Activated CD8-positive, alpha-beta memory T cell treated with anti-CD3 and anti-CD28 coated beads, Interleukin-2, amount 50 U/mL, for 1 hour (primary cell): ENCODE measurements around the gene HAND2.

Experiments used
- DNase-seq: peaks from one replicate; pipeline ENCODE4 v3.0.0-alpha.2; 2020; ENCODE audit errors: extremely low read depth

HAND2 gene

DNA sequence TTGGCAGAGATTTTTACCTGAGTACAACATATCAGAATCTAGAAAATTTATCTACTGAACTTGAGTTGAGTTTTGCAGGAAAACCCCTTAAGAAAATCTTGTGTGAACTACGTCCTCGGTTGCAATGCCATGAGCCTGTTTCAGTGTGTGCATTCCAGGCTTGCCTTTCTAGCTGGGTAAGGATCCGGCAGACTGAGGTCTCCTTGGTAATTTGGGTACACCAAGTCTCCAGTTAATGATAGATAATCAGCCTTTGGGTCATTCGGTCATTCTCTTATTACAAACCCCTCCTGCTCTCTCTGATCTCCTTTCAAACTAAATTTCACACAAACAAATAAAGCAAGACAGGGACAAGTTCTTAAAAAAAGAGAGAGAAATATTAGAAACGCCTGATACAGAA lies 5.9 kb upstream of the HAND2 start:
- DNase-seq = no peak

DNA sequence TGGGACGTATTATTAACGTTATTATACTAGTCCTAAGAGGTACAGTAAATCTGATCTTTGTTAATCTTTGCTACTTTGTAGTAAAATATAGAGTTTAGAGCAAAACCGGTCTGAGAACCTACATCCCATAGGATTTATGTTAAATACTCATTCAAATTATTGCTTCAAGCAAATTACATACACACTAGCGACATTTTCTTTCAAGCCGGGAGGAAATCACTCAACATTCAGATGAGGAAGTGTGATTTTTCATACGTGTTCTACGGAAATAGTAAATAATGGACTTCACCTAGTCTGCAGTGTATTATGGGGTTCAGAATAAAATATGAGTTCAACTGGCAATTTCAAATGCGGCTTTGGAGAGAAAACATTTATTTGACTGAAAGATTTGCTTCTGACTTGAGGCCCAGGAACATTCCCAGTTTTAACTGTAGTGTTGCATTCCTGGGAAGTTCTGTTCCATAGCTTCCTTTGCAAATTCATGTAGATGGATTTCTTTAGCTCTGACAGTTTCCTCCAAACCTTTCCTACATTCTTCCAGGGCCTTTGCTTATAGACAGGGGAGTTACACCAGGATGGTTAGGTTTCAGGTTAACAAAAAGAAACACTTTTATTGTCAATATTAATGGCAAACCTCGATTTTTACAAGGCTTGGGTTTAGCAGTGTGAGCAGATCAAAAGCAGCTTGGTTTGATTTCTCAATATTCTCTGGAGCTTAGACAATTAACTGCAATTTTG lies 5.3 kb upstream of the HAND2 start:
- no peak for DNase-seq

DNA sequence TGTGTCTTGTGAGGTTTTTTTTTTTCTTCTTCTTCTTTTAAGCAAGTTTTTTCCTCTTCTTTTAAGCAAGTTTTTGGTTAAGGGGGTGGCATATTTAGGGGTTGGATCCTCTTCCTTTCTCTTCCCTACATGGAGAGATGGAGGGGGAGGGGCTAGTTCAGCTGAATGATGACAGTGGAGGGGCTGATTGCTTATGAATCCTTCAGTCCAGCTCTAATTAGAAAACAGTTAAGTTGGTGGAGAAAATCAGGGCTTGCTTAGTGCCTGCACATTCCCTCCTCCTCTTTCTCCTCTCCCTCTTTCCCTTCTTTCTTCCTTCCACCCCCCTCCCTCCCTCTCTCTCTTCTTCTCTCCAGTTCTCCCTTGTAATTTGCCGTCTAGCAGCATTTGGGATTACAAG lies 4.4 kb upstream of the HAND2 start:
- no peak for DNase-seq

DNA sequence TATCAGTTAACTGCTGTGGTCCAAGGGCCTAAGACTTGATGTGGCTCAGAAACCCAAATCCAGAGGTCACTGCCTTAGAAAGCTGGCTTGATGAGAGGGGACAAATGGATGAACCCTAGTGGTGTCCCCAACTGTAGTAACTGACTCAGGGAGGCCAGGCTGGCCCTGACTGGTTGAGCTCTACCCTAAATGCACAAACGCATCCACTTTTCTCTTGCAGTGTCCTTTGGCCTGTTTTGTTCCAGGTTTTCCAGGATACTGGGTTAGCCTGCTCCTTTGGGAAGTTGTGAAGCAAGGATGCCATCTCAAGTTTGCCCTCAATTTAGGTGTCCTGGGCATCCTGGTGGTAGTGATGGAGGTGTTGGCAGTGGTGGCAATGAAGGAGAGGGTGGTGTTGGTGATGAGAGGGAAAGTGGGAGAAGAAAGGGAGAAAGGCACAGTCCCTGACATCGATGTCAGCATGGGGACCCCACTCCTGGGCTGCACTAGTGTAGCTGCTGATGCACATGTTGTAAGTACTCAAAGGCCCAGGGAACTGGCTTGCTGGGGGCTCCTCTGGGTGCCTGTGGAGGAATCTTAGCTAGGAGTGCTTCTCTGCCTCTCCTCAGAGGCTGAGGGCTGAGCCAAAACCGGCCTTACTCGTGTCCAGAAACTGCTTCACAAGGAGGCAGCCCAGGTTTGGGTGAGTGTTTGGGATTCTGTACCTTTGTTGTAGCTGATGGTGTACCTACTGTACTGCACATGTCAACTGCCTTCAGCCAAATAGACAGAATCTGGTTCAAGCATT lies 2.9 kb upstream of the HAND2 start:
- DNase-seq = no peak

DNA sequence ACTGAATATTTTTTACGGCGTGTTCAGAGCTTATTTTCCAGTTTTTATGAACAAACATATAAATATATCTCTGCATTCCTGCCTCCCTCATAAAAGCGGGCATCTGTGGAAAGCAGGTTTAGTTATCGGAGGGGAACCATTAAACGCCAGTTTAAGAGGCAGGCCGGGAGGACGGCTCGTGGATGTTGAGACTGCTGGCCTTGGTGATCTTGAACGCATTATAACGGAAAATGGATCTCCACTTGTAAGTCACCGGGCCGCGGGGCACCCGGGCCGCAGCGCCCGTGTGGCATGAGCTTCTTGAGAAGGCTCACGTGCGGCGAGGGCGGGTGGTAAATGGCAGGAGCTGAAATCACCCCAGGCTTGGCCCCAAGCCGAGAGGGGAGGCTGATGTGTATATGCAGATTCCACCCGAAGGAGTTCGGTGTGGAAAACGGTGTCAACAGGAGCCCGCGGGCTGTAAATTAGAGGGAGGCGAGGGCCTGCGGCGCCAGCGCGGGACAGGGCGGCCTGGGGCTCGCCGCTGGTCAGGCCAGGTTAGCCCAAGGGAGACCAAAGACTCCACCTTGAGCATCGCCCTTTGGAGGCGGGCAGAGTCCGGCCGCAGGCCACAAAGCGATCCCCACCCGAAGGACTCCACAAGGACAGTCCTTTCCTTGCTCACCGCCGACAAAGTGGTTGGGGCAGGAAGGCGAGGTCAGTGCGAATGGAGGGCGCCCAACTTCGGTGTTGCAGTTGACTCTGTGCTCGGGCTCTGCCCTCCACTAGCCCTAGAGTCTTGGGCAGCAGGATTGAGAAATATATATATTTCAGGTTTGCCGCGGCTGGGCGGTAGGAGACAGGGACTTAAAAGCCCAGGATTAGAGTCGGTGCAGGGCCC lies 1.3 kb upstream of the HAND2 start:
- no peak for DNase-seq

DNA sequence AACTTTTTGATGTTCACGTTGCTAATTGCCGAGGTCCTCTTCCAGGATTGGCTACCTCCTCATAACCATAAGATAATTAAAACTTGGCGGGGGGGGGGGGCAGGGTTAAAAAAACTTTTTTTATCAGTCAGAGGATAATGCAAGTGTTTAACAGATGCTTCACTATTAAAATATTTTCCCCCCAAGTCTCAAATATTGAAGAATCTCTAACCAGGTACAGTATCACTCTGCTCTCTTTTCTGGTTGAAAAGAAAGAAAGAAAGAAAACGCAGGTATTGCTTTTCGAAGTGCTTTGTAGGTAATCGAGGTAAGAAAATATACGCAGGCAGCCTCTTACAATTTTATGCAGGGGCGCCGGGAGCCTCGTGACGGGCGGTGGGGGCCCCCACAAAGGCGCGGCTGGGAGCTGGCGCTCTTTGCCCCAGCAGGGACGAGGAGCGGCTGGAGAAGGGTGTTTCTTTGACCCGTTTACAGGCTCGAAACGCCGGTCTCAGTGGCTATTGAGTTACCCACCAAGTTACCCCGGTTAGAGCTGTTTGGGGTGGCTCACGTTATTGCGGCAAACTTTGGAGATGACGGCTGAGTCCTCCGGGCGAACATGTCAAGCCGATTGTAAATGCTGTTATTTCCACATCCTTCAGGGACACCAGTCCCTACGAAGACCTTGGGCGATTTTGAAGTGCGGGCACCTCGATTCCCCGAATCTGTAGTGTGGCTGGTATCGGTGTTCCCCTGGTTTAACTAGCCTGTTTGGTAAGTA lies 477 bp upstream of the HAND2 start:
- no peak for DNase-seq

DNA sequence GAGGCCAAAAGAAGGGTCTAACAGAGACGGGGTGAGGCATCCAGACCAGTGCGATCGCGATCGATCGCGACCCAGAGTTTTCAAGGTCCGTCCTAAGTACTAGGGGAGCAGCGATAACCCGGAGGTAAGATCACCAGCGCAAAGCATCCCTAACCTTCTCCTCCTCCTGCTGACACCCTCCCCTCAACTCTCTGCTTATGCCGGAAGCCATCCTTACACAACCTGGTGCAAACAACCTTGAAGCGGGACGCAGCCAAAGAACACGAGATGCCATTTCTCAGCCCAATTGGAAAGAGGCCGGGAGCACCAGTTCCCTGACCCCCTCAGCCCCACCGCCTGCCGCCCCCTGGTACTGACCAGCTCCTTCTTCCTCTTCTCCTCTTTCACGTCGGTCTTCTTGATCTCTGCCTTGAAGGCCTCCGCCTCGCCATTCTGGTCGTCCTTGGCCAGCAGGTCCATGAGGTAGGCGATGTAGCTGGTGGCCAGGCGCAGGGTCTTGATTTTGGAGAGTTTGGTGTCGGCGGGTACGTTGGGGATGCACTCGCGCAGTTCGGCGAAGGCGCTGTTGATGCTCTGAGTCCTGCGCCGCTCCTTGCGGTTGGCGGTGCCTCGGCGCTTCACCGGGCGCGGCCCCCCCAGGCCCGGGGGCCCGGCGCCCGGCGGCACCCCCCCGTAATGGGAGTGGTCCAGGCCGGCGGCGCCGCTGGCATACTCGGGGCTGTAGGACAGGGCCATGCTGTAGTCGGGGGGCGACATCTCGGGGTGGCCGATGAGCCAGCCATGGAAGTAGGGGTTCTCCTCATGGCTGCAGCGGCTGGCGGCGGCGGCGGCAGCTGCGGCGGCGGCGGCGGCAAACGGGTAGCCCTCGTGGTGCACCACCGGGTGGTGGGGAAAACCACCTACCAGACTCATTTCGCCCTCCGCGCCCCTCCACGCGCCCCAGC lies 1.4 kb downstream of the HAND2 start:
- no peak for DNase-seq

DNA sequence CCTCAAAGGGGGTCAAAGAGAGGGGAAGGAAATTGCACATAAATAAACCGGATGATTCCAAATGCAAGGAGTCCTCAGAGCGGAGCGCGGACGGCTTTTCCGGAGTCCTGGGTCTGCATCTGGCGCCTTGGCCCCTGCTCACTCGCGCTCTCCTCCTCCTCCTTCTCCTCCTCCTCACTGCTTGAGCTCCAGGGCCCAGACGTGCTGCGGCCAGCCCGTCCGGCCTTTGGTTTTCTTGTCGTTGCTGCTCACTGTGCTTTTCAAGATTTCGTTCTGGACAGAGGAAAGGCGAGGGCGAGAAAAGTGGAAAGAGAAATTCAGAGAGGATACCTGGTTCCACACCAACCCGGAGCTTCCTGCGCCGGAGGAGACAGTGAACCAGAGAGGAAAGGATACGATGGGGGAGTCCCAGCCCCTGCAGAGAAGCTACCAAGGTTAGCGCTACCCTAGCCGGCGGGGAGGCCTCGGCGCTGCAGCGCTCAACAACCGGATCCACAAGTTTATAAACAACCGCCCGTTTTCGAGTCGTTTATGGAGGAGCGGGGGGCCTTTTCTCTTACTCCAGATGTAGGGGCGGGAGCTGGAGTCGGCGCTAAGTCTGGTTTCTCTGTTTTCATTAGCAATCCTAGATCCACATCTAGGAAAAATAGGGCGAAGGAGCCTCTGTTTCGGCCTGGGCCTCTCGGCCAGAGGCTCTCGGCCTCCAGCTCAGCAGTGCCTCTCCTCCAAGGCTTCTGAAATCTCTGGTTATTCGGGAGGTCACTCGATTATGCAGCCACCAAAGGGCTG lies 2.7 kb downstream of the HAND2 start:
- DNase-seq = no peak

DNA sequence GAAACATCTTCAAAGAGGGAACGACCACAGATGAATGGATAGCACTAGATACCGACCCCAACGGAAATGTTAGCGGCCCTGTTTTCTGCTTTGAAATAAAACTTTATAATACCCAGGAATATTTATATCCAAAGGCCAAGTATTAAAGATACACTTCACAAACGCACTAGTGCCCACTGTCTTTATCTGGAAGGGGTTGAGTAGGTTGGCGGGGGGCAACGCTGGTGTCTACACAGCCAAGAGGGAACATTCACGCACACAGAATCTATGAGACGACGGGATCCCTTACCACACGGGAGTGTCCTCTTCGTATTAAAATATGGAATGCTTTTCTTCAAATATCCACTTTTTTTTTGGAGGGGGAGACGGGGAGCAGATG lies 3.3 kb downstream of the HAND2 start:
- DNase-seq = no peak

DNA sequence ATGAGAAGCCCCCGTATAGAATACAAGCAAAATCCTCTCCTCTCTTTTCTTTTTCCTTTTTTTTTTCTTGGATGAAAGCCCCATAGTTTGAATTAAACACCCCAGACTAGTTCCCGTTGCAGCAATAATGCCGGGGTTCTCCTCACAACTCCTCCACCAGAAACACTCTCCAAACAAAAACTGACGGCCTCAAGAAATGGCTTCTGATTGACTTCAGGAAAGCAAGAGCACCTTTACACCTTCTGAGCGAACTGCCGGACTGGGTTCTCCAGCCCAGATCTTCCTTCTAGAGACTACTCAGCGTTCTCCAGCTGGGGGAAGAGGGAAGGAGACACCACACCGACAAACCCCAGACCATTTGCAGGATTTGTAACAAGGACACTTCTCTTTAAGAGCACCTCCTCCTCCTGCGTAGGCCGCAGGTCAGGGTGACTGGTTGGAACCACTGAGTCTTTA lies 4.0 kb downstream of the HAND2 start:
- no peak for DNase-seq

DNA sequence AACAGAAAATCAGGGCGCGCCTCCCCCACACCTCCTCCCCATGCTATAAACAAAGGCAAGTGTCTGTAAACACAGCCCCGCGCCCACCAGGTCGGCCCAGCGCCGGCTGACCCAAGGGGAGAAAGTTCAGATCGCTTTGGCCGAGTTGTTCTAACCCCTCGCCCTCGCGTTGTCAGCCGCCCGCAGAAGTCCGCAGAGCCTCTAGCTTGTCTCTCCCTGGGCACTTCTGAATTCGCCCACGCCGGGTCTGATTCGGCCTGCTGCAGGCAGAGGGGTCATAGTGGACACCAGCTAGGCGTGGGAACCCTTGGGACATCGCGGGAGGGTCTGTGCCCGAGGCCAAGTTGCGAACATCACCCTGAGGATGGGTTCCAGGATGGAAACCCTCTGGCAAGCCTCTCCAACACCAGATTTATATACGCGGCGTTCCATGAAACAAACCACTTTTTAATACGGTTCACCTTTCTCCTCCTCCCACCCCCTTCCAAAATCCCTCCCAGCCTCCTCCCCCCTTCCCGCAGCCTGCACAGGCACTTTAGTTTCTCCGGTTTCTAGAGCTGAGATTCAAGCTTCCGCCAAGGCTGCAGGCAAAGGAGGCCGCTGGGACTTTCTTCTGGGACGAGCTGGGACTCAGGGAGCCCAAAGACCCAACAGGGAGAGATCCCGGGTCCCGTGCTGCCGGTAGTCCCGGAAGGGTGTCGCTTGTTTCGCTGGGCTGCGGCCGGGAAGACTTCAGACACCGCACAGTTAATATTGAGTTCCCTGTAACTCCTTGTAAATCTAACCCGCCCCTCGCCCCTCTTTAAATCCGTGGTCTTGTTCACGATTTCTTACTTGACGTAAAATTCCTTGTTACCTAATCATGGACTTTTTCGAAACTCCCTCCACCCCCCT lies 4.7 kb downstream of the HAND2 start:
- DNase-seq = no peak

DNA sequence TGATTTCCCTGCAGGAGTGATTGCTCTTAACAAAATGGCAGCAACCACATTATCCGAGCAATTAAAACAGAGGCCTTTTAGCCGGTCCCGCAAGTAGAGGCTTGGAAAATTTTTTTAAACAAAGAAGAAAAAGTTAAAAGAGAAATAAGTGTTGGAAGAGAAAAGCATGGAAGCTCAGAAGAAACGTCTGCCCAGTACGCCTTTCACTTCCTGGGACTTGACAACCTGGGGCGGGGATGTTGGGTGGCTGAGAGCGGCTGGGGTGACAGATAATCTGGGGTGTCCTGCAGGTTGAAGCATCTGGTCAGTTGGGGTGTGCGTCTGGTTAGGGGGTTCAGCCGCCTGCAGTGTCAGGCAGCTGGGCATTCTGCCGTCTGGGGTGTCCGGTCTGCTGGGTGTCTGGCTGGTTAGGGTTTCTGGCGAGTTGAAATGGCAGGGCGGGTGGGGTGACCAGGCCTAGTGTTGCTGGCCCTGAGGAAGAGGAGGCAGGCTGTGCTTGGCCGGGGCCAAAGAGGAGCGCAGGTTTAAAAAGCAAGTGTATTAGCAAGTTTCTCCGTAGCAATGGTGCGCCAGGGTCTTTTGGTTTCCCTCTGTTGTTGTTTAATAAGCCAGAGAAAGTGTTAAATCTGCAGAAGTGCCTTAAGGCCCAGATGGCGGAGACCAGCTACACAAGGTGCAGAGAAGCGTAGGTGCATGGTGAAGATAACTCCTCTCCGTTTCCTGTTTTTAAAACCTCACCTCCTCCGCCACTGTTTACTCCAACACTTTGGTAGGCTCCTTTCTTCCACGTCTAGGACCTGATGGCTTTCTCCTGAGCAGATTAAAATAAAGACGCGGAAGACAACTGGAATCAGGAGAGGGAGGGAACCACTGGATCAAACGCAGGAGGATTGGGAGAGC lies 5.6 kb downstream of the HAND2 start:
- no peak for DNase-seq

DNA sequence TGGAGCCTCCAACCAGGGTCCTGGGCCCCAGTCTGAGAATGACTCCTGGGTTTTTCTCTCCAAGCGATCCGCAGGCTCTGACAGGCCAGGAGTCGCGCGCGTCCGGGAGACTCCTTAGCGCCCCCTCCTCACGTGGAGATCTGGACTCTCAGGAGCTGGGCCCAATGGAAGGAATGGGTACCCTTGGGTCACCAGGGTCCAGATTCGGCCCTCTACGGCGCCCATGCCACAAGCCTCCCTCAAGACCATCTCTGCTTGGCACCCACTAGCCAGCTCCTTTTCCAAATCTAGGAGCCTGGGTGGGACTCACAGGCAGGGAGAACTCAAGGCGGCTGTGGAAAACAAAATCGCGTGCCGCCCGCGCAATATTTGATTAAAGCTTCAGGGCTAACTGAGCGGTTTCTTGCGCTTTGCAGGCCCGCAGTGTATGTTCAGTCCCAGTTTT lies 7.1 kb downstream of the HAND2 start:
- no peak for DNase-seq

DNA sequence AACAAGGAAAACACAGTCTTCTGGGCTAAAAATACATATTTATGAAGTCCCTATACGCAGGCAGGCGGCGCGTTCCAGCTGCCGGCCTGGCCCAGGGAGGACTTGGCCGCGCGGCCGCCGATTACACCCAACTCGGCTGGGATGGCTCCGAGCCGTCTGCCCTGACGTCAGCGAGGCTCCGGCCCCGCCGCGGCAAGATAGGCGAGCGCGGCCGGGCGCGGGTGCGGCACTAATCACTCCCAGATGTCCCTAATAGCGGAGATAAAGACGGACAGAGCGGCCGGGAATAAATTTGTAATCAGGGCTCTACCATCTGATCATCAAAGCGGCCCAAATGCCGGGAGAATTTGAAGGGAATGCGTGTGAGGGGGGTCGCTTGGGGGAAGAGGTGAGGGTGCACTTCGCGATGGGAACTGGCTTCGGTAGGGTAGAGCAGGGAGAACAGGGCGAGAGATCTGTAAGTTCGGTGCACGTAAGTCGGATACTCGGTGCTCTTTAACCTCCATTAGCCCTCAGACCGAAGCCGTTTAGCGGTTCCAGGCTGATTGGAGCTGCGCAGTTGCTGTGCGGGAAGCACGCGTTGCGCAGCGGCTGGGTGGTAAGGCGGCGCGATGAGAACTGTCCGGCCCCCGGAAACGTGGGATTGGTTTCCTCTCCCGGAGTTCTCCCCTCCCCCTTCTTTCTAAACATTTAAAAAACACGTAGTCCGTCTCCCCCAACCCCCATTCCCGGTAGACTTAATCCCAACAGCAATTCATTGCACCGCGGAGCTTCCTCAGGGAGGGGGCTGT lies 7.7 kb downstream of the HAND2 start:
- no peak for DNase-seq

DNA sequence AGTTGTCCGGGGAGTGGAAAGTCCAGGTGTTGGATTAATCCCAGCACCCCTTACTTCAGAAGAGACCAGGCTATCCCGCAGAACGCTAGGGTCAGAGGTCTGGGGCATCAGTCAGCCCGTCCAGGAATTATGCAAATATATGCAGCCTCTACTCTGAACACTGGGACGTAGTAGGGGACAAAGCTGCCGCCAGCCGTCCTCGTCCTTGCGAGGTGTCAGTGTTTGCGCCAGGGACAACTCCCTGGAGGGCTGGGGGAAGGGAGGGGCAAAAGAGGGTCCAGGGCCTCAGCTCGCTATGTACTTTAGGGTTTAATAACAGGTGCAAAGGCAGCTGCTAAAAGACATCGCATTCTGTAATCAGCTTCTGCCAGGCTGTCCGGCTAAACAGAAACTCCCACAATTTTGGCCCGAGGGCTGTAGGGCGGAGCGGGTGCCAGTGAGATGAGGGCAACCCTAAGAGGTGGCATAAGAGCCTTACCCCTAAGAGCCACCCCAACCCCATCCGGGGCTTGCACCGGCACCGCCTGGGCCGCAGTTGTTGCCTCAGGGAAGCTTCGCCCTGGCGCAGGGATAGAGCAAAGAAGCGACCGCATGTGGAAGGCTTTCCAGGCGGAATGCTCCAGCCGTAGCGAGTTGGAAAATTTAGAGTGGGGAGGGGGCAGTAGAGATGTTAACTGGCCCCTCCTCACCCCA lies 8.4 kb downstream of the HAND2 start:
- no peak for DNase-seq

DNA sequence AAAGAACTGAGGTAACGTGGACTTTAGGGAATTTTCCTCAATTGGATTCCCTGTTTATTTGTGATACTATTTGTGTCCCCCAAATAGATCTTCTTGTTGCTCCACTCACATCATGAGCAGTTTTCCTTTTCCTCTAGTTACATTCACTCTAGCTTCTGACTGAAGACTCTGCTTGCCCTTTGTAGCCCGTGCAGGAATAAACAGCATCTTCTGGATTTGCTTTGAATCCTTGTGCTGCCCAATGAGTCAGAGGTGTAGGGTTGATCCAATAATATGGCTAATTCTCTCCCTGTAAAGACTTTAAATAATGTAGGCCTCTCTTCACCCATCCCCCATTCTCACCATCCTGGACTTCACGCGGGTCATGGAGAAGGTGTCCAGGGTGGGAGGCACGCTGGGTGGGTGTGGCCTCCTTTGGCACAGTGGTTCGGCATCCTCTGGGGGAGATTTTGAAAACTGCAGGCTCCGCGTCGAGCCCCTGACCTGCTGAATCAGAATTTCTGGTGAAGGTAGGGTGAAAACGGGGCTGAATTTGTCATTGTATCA lies 9.0 kb downstream of the HAND2 start:
- DNase-seq = no peak
